C4-2B (cell line): ENCODE measurements around the gene BCL2L14.

Source experiments
- ZFX ChIP-seq: fragments of 450-650 bp; IDR thresholded peaks from 2 replicates; pipeline ENCODE4 v1.6.1; 2017
- TF ChIP-seq, protein P1 (sequence below): fragments of 450-650 bp; conservative IDR thresholded peaks from 2 replicates; pipeline ENCODE4 v1.5.1; 2017; ENCODE audit warnings: mild to moderate bottlenecking

DNA sequence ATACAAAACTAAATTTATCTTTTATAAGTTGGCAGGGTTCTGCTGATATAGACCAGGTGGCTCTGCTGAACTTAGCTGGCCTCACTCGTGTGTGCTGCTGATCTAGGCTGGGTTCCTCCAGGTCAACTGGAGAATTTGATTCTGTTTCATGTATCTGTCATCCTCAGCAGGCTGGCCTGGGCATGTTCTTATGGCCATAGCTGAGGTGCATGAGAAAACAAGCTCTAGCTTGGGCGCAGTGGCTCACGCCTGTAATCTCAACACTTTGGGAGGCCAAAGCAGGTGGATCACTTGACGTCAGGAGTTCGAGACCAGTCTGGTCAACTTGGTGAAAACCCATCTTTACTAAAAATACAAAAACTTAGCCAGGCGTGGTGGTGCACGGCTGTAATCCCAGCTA, 24.3 kb upstream of the BCL2L14 start:
- TF ChIP-seq, protein P1, sequence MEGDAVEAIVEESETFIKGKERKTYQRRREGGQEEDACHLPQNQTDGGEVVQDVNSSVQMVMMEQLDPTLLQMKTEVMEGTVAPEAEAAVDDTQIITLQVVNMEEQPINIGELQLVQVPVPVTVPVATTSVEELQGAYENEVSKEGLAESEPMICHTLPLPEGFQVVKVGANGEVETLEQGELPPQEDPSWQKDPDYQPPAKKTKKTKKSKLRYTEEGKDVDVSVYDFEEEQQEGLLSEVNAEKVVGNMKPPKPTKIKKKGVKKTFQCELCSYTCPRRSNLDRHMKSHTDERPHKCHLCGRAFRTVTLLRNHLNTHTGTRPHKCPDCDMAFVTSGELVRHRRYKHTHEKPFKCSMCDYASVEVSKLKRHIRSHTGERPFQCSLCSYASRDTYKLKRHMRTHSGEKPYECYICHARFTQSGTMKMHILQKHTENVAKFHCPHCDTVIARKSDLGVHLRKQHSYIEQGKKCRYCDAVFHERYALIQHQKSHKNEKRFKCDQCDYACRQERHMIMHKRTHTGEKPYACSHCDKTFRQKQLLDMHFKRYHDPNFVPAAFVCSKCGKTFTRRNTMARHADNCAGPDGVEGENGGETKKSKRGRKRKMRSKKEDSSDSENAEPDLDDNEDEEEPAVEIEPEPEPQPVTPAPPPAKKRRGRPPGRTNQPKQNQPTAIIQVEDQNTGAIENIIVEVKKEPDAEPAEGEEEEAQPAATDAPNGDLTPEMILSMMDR, result no peak
- TF ChIP-seq ZFX, result no peak
